Glutamatergic neuron (in vitro differentiated cells): ENCODE data around the gene C15orf40. TPM values are rescaled to one million over a fixed set of nuclear protein-coding genes. Genes with fewer than 3 reads are reported as not detected.
"Not testable (repeated sequence)": the region's sequence is repeated elsewhere in the genome, so short reads cannot be mapped to it uniquely, and the experiment has no call there.

ENCODE experiments used
- DNase-seq: peaks from one replicate; pipeline ENCODE4 v3.0.0; 2022
- H3K27ac Mint-ChIP-seq: one replicate; pipeline ENCODE4 v1.8.0; 2020; ENCODE audit warnings: mild to moderate bottlenecking, mixed read lengths, inconsistent platforms; ENCODE audit not compliant: unreplicated experiment
- H3K27me3 Mint-ChIP-seq: one replicate; pipeline ENCODE4 v1.8.0; 2020; ENCODE audit warnings: mild to moderate bottlenecking, moderate library complexity, mixed read lengths, inconsistent platforms; ENCODE audit not compliant: unreplicated experiment
- H3K36me3 Mint-ChIP-seq: one replicate; pipeline ENCODE4 v1.8.0; 2020; ENCODE audit warnings: mild to moderate bottlenecking, mixed read lengths, inconsistent platforms; ENCODE audit not compliant: unreplicated experiment
- H3K4me1 Mint-ChIP-seq: one replicate; pipeline ENCODE4 v1.8.0; 2020; ENCODE audit warnings: mild to moderate bottlenecking, low read depth, mixed read lengths, inconsistent platforms; ENCODE audit not compliant: unreplicated experiment
- H3K4me3 Mint-ChIP-seq: one replicate; pipeline ENCODE4 v1.8.0; 2020; ENCODE audit warnings: mild to moderate bottlenecking, mixed read lengths, inconsistent platforms; ENCODE audit not compliant: unreplicated experiment
- H3K9me3 Mint-ChIP-seq: one replicate; pipeline ENCODE4 v1.8.0; 2020; ENCODE audit warnings: mild to moderate bottlenecking, moderate library complexity, mixed read lengths, inconsistent platforms; ENCODE audit not compliant: unreplicated experiment
- total RNA-seq: library from RNA; stranded (reverse); fragmentation: NEBNext Ultra II Directional; extraction: Animal tissue kit (Norgen Biotek cat#: 25700); gene quantifications from one replicate; pipeline ENCODE4 v1.2.1, GENCODE V29; 2021; ENCODE audit not compliant: unreplicated experiment
- TF ChIP-seq, protein P1 (sequence below): fragments of 200-600 bp; sonication (generic); IDR thresholded peaks from one replicate; pipeline ENCODE4 v1.5.0; 2021; ENCODE audit not compliant: partially characterized antibody, unreplicated experiment

C15orf40 gene
- total RNA-seq, 1 donor from 2014 or later: 29.6 TPM

DNA sequence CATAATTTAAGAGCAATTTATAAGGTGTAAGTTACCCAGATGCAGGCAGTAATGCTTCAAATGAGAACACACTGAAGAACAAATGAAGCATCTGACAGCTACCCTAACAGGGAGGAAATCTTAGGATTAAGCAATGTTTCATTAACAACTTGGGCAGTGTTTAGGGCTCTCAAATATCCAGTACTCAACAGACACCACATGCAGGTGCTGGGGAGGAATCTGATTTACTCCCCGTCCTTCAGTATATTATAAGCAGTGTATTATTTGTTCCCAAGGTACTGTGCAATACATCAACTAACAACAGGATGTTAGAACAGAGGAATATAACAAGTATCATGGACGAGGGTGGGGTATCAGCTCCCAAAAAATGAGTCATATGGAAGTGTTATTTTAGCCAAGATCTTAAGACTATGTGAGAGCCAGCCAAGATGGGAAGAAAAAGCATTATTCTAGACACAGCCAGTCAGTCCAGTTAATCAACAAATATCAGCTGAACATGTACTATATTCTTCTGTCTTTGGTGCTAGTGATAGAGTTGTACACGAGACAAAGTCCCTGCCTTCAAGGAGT lies 35.2 kb upstream of the C15orf40 start:
- no peak for DNase-seq
- H3K27me3 Mint-ChIP-seq: no peaks in the 10 kb centered on the region
- H3K4me3 Mint-ChIP-seq: no peak overlapping the region
- no peaks in the 10 kb centered on the region for H3K36me3 Mint-ChIP-seq
- H3K9me3 Mint-ChIP-seq: no peaks in the 10 kb centered on the region
- TF ChIP-seq, protein P1, sequence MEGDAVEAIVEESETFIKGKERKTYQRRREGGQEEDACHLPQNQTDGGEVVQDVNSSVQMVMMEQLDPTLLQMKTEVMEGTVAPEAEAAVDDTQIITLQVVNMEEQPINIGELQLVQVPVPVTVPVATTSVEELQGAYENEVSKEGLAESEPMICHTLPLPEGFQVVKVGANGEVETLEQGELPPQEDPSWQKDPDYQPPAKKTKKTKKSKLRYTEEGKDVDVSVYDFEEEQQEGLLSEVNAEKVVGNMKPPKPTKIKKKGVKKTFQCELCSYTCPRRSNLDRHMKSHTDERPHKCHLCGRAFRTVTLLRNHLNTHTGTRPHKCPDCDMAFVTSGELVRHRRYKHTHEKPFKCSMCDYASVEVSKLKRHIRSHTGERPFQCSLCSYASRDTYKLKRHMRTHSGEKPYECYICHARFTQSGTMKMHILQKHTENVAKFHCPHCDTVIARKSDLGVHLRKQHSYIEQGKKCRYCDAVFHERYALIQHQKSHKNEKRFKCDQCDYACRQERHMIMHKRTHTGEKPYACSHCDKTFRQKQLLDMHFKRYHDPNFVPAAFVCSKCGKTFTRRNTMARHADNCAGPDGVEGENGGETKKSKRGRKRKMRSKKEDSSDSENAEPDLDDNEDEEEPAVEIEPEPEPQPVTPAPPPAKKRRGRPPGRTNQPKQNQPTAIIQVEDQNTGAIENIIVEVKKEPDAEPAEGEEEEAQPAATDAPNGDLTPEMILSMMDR: no peak
- H3K27ac Mint-ChIP-seq: no peak overlapping the region
- no peaks in the 10 kb centered on the region for H3K4me1 Mint-ChIP-seq

DNA sequence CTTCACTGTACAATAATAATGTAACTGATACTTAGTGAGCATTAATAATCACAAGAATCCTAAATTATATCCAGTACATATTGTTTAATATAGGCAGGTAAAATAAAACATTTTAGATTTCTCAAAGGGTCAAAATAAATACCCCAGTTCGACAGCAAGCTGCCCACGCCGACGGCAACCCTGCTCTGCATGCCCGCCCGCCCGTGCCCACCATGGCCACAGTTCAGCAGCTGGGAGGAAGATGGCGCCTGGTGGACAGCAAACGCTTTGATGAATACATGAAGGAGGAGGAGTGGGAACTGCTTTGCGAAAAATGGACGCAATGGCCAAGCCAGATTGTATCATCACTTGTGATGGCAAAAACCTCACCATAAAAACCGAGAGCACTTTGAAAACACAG lies 32.7 kb upstream of the C15orf40 start:
- TF ChIP-seq, protein P1: no peak
- H3K4me3 Mint-ChIP-seq: no peak overlapping the region
- no peak overlapping the region for H3K27ac Mint-ChIP-seq
- H3K36me3 Mint-ChIP-seq: peaks cover 5% of the 10 kb centered on the region
- peaks cover under 1% of the 10 kb centered on the region for H3K9me3 Mint-ChIP-seq
- no peak for DNase-seq
- no peaks in the 10 kb centered on the region for H3K4me1 Mint-ChIP-seq
- no peaks in the 10 kb centered on the region for H3K27me3 Mint-ChIP-seq

DNA sequence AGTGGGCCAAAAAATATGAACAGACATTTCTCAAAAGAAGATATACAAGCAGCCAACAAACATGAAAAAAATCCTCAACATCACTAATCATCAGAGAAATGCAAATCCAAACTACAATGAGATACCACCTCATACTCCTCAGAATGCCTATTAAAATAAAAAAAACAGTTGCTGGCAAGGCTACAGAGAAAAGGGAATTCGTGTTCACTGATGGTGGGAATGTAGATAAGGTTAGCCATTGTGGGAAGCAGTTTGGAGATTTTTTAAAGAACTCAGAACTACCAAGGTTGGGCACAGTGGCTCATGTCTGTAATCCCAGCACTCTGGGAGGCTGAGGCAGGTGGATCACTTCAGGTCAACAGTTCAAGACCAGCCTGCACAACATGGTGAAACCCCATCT lies 27.8 kb upstream of the C15orf40 start:
- H3K27me3 Mint-ChIP-seq: no peaks in the 10 kb centered on the region
- DNase-seq: no peak
- H3K9me3 Mint-ChIP-seq: peaks cover 2% of the 10 kb centered on the region
- peaks cover 5% of the 10 kb centered on the region for H3K36me3 Mint-ChIP-seq
- no peaks in the 10 kb centered on the region for H3K4me1 Mint-ChIP-seq
- H3K4me3 Mint-ChIP-seq: no peak overlapping the region
- TF ChIP-seq, protein P1: no peak
- no peak overlapping the region for H3K27ac Mint-ChIP-seq

DNA sequence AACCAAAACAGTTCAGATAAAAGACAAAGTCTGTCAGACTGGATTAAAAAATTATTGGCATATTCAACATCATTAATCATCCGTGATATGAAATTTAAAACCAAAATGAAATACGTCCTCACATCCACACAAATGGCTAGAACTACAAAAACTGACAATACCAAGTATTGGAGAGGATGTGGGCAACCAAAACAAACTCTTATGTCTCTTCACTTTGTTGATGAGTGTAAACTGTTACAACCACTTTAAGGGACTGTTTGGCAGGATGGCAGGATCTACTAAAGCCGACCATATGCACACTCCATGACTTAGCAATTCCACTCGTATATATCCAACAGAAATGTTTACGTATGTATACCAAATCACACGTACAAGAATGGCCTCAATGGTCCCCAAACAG lies 24.8 kb upstream of the C15orf40 start:
- peaks cover 4% of the 10 kb centered on the region for H3K9me3 Mint-ChIP-seq
- DNase-seq: no peak
- TF ChIP-seq, protein P1: no peak

DNA sequence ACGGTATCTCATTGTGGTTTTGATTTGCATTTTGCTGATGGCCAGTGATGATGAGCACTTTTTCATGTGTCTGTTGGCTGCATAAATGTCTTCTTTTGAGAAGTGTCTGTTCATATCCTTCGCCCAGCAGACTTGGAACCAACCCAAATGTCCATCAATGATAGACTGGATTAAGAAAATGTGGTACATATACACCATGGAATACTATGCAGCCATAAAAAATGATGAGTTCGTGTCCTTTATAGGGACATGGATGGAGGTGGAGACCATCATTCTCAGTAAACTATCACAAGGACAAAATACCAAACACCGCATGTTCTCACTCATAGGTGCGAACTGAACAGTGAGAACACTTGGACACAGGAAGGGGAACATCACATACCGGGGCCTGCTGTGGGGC lies 19.8 kb upstream of the C15orf40 start:
- H3K36me3 Mint-ChIP-seq, H3K27me3 Mint-ChIP-seq, H3K4me3 Mint-ChIP-seq, H3K4me1 Mint-ChIP-seq, H3K9me3 Mint-ChIP-seq, H3K27ac Mint-ChIP-seq, DNase-seq: not testable (repeated sequence)

More for the DNA sequence above, 24.8 kb upstream of the C15orf40 start:
- H3K36me3 Mint-ChIP-seq: peaks cover 5% of the 10 kb centered on the region
- no peak overlapping the region for H3K27ac Mint-ChIP-seq
- no peak overlapping the region for H3K4me3 Mint-ChIP-seq
- no peaks in the 10 kb centered on the region for H3K27me3 Mint-ChIP-seq
- no peaks in the 10 kb centered on the region for H3K4me1 Mint-ChIP-seq
